ENCODE data around the gene PNCK.

The PNCK gene

GRCh38 chrX:153635388-153635787, 38.2 kb downstream of the PNCK start:
- Histone ChIP-seq H3K4me1 (ENCODE audit: control insufficient read depth, insufficient read depth, low read length, poor library complexity, severe bottlenecking) (no peaks in the 10 kb centered on the region), H3K9me3 (ENCODE audit: control insufficient read depth, low read length) (no peaks in the 10 kb centered on the region), H3K36me3 (ENCODE audit: control insufficient read depth, insufficient read depth, low read length) (no peaks in the 10 kb centered on the region)

GRCh38 chrX:153634832-153635231, 38.8 kb downstream of the PNCK start:
- peaks cover 3% of the 10 kb centered on the region for H3K27me3 ChIP-seq (replicated peaks; ENCODE audit: control insufficient read depth, insufficient read depth, low read length, poor library complexity, severe bottlenecking)
- DNase-seq, result no peak
- H3K4me3 ChIP-seq (ENCODE audit: insufficient read depth, low read depth, low read length, poor library complexity, severe bottlenecking), result no peak overlapping the region
- H3K36me3 ChIP-seq (ENCODE audit: control insufficient read depth, insufficient read depth, low read length), result no peaks in the 10 kb centered on the region
- H3K9me3 ChIP-seq (ENCODE audit: control insufficient read depth, low read length), result no peaks in the 10 kb centered on the region
- no peaks in the 10 kb centered on the region for H3K4me1 ChIP-seq (ENCODE audit: control insufficient read depth, insufficient read depth, low read length, poor library complexity, severe bottlenecking)
- H3K27ac ChIP-seq (ENCODE audit: insufficient read depth, low read length, poor library complexity, severe bottlenecking), result no peak overlapping the region

More at GRCh38 chrX:153635388-153635787, 38.2 kb downstream of the PNCK start:
- DNase-seq, result no peak
- Histone ChIP-seq H3K27me3 (replicated peaks; ENCODE audit: control insufficient read depth, insufficient read depth, low read length, poor library complexity, severe bottlenecking) (peaks cover 3% of the 10 kb centered on the region), H3K4me3 (ENCODE audit: insufficient read depth, low read depth, low read length, poor library complexity, severe bottlenecking) (no peak overlapping the region), H3K27ac (ENCODE audit: insufficient read depth, low read length, poor library complexity, severe bottlenecking) (no peak overlapping the region)

DNA sequence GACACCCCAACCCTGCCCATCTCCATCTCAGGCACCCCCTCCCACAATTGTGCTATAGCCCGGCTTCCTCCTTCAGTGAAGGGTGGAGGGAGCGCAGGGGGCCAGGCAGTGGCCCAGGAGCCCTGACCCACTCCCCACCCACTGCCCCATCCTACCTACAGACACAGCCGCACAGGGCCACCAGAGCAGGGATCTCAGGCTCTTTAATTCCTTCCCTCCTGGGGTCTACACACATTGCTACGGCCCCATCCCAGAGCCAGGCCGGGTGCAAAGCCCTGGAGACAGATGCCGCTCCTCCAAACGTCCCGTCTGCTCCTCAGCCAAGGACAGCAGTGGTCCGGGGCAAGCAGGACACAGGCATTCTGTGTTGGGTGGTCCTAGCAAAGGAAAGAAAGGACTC, 39.4 kb downstream of the PNCK start:
- Histone ChIP-seq H3K36me3 (ENCODE audit: control insufficient read depth, insufficient read depth, low read length) (no peaks in the 10 kb centered on the region), H3K9me3 (ENCODE audit: control insufficient read depth, low read length) (no peaks in the 10 kb centered on the region), H3K27ac (ENCODE audit: insufficient read depth, low read length, poor library complexity, severe bottlenecking) (no peak overlapping the region), H3K27me3 (replicated peaks; ENCODE audit: control insufficient read depth, insufficient read depth, low read length, poor library complexity, severe bottlenecking) (no peaks in the 10 kb centered on the region), H3K4me1 (ENCODE audit: control insufficient read depth, insufficient read depth, low read length, poor library complexity, severe bottlenecking) (no peaks in the 10 kb centered on the region), H3K4me3 (ENCODE audit: insufficient read depth, low read depth, low read length, poor library complexity, severe bottlenecking) (no peak overlapping the region)
- no peak for DNase-seq

DNA sequence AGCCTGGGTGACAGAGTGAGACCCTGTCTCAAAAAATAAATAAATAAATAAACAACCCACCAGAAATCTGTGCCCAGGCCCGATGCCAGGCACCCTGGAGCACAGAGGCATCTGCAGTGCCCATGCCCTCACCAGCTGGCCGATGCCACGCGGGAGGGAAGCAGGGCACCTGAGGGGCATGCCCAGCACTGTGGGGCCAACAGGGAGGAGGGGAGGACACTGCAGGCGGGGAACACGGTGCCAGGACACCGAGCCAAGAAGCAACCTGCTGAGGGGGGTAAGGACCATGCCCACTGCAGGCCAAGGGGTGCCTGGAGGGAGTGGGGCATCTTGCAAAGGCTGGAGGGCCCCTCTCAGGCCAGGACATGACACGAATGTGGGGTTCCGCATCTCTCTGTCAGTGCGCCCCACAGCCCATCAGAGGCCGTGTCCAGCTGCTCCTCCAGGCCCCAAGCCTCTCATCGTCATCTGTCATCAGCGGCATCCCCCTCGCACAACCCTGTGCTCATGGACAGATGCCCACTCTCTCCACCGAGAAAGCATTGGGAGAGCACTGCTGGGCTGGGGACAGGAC, 39.9 kb downstream of the PNCK start:
- Histone ChIP-seq H3K27ac (ENCODE audit: insufficient read depth, low read length, poor library complexity, severe bottlenecking) (no peak overlapping the region), H3K27me3 (replicated peaks; ENCODE audit: control insufficient read depth, insufficient read depth, low read length, poor library complexity, severe bottlenecking) (no peaks in the 10 kb centered on the region), H3K36me3 (ENCODE audit: control insufficient read depth, insufficient read depth, low read length) (no peaks in the 10 kb centered on the region), H3K4me3 (ENCODE audit: insufficient read depth, low read depth, low read length, poor library complexity, severe bottlenecking) (no peak overlapping the region), H3K4me1 (ENCODE audit: control insufficient read depth, insufficient read depth, low read length, poor library complexity, severe bottlenecking) (no peaks in the 10 kb centered on the region), H3K9me3 (ENCODE audit: control insufficient read depth, low read length) (no peaks in the 10 kb centered on the region)
- no peak for DNase-seq

- Histone ChIP-seq H3K27me3 (replicated peaks; ENCODE audit: control insufficient read depth, insufficient read depth, low read length, poor library complexity, severe bottlenecking) (no peaks in the 10 kb centered on the region), H3K9me3 (ENCODE audit: control insufficient read depth, low read length) (no peaks in the 10 kb centered on the region), H3K4me1 (ENCODE audit: control insufficient read depth, insufficient read depth, low read length, poor library complexity, severe bottlenecking) (no peaks in the 10 kb centered on the region), H3K36me3 (ENCODE audit: control insufficient read depth, insufficient read depth, low read length) (no peaks in the 10 kb centered on the region), H3K4me3 (ENCODE audit: insufficient read depth, low read depth, low read length, poor library complexity, severe bottlenecking) (no peak overlapping the region), H3K27ac (ENCODE audit: insufficient read depth, low read length, poor library complexity, severe bottlenecking) (no peak overlapping the region)
- DNase-seq, result no peak
Observed at GRCh38 chrX:153633048-153633447, 40.6 kb downstream of the PNCK start.

GRCh38 chrX:153632595-153632946, 41.0 kb downstream of the PNCK start:
- Histone ChIP-seq H3K27me3 (replicated peaks; ENCODE audit: control insufficient read depth, insufficient read depth, low read length, poor library complexity, severe bottlenecking) (no peaks in the 10 kb centered on the region), H3K36me3 (ENCODE audit: control insufficient read depth, insufficient read depth, low read length) (no peaks in the 10 kb centered on the region), H3K4me1 (ENCODE audit: control insufficient read depth, insufficient read depth, low read length, poor library complexity, severe bottlenecking) (no peaks in the 10 kb centered on the region), H3K9me3 (ENCODE audit: control insufficient read depth, low read length) (no peaks in the 10 kb centered on the region), H3K27ac (ENCODE audit: insufficient read depth, low read length, poor library complexity, severe bottlenecking) (no peak overlapping the region), H3K4me3 (ENCODE audit: insufficient read depth, low read depth, low read length, poor library complexity, severe bottlenecking) (no peak overlapping the region)
- no peak for DNase-seq

DNA sequence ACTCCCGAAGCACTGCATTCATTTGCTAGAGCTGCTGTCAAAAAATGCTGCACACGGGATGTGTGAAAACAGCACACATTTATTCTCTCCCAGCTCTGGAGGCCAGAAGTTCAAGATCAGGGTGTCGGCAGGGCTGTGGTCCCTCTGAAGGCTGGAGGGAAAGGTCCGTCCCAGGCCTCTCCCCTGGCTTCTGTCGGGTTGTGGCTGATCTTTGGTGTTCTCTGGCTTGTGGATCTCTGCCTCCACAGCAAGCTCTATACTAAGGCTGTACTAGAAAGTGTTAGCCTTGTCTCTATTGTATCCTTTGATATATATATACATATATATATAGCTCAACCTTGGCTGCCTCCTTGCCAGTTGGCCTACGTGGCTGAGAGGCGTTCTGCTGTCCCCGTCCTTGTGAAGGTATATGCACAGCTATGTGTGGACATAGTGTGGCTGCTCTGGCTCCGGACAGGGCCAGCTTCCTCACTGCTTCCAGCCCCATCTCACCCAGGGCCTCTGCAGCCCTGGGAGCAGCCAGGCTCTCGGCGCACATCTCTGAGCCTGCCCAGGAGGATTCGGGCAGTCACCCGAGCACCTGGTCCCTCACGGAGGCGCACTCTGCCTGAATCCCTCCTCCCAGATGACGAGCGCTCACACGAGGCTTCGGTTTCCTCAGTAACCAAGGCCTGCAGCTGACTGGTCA, 41.6 kb downstream of the PNCK start:
- Histone ChIP-seq H3K27ac (ENCODE audit: insufficient read depth, low read length, poor library complexity, severe bottlenecking) (no peak overlapping the region), H3K36me3 (ENCODE audit: control insufficient read depth, insufficient read depth, low read length) (no peaks in the 10 kb centered on the region), H3K9me3 (ENCODE audit: control insufficient read depth, low read length) (no peaks in the 10 kb centered on the region), H3K4me1 (ENCODE audit: control insufficient read depth, insufficient read depth, low read length, poor library complexity, severe bottlenecking) (no peaks in the 10 kb centered on the region), H3K4me3 (ENCODE audit: insufficient read depth, low read depth, low read length, poor library complexity, severe bottlenecking) (no peak overlapping the region), H3K27me3 (replicated peaks; ENCODE audit: control insufficient read depth, insufficient read depth, low read length, poor library complexity, severe bottlenecking) (no peaks in the 10 kb centered on the region)
- DNase-seq, result no peak

GRCh38 chrX:153631346-153631745, 42.3 kb downstream of the PNCK start:
- no peaks in the 10 kb centered on the region for H3K9me3 ChIP-seq (ENCODE audit: control insufficient read depth, low read length)
- H3K36me3 ChIP-seq (ENCODE audit: control insufficient read depth, insufficient read depth, low read length), result no peaks in the 10 kb centered on the region
- H3K4me3 ChIP-seq (ENCODE audit: insufficient read depth, low read depth, low read length, poor library complexity, severe bottlenecking), result no peak overlapping the region
- DNase-seq, result no peak
- no peaks in the 10 kb centered on the region for H3K27me3 ChIP-seq (replicated peaks; ENCODE audit: control insufficient read depth, insufficient read depth, low read length, poor library complexity, severe bottlenecking)
- no peak overlapping the region for H3K27ac ChIP-seq (ENCODE audit: insufficient read depth, low read length, poor library complexity, severe bottlenecking)
- no peaks in the 10 kb centered on the region for H3K4me1 ChIP-seq (ENCODE audit: control insufficient read depth, insufficient read depth, low read length, poor library complexity, severe bottlenecking)

DNA sequence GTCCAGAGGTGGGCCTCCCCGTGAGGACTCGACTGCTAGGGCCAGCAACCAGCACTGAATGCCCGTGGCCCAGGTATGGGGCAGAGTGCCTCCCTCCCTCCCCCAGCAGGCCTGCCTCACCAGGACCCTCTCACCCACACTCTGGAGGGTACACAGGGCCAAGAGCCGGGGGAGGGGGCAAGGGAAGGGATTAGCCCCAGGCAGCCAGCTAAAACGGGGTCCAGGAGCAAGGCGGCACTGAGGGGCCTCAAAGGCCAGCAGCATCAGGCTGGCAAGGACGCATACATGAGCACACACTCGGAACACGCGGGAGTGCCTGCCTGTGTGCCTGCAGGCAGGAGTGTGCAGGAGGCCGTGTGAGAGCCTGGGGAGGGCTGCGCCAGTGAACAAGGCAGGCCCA, 44.9 kb downstream of the PNCK start:
- Histone ChIP-seq H3K4me3 (ENCODE audit: insufficient read depth, low read depth, low read length, poor library complexity, severe bottlenecking) (no peak overlapping the region), H3K36me3 (ENCODE audit: control insufficient read depth, insufficient read depth, low read length) (no peaks in the 10 kb centered on the region), H3K27ac (ENCODE audit: insufficient read depth, low read length, poor library complexity, severe bottlenecking) (no peak overlapping the region), H3K9me3 (ENCODE audit: control insufficient read depth, low read length) (no peaks in the 10 kb centered on the region), H3K4me1 (ENCODE audit: control insufficient read depth, insufficient read depth, low read length, poor library complexity, severe bottlenecking) (no peaks in the 10 kb centered on the region), H3K27me3 (replicated peaks; ENCODE audit: control insufficient read depth, insufficient read depth, low read length, poor library complexity, severe bottlenecking) (no peaks in the 10 kb centered on the region)
- DNase-seq, result no peak

GRCh38 chrX:153628129-153628528, 45.5 kb downstream of the PNCK start:
- H3K27ac ChIP-seq (ENCODE audit: insufficient read depth, low read length, poor library complexity, severe bottlenecking), result no peak overlapping the region
- H3K4me3 ChIP-seq (ENCODE audit: insufficient read depth, low read depth, low read length, poor library complexity, severe bottlenecking), result no peak overlapping the region
- no peak for DNase-seq
- H3K36me3 ChIP-seq (ENCODE audit: control insufficient read depth, insufficient read depth, low read length), result no peaks in the 10 kb centered on the region
- no peaks in the 10 kb centered on the region for H3K9me3 ChIP-seq (ENCODE audit: control insufficient read depth, low read length)
- H3K4me1 ChIP-seq (ENCODE audit: control insufficient read depth, insufficient read depth, low read length, poor library complexity, severe bottlenecking), result no peaks in the 10 kb centered on the region
- no peaks in the 10 kb centered on the region for H3K27me3 ChIP-seq (replicated peaks; ENCODE audit: control insufficient read depth, insufficient read depth, low read length, poor library complexity, severe bottlenecking)
